ENCODE measurements around the gene CCDC194. TPM values are rescaled to one million over a fixed set of nuclear protein-coding genes. Genes with fewer than 3 reads are reported as not detected.

The CCDC194 gene, protein sequence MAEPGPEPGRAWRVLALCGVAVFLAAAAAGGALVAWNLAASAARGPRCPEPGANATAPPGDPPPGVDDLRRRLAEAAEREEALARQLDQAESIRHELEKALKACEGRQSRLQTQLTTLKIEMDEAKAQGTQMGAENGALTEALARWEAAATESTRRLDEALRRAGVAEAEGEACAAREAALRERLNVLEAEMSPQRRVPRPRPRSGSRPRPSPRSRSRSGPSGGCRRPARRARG
- 0.19 and 0.40 TPM in 2 replicates for total RNA-seq

DNA sequence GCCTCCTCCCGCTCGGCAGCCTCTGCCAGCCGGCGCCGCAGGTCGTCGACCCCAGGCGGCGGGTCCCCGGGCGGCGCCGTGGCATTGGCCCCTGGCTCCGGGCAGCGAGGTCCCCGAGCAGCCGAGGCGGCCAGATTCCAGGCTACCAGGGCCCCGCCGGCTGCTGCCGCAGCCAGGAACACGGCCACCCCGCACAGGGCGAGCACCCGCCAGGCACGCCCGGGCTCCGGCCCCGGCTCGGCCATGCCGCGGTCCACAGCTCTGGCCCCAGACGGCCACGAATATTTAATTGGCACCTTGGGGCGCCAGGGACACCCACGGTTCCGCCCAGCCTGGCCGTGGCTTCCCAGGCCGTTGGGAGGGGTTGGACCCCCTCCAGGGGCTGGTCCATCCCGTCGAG lies at the start of gene CCDC194:
TSS of gene CCDC194 (minus strand) at position 283 of the 400 bp plus-strand sequence. CDS start at position 245, 38 bp downstream.

DNA sequence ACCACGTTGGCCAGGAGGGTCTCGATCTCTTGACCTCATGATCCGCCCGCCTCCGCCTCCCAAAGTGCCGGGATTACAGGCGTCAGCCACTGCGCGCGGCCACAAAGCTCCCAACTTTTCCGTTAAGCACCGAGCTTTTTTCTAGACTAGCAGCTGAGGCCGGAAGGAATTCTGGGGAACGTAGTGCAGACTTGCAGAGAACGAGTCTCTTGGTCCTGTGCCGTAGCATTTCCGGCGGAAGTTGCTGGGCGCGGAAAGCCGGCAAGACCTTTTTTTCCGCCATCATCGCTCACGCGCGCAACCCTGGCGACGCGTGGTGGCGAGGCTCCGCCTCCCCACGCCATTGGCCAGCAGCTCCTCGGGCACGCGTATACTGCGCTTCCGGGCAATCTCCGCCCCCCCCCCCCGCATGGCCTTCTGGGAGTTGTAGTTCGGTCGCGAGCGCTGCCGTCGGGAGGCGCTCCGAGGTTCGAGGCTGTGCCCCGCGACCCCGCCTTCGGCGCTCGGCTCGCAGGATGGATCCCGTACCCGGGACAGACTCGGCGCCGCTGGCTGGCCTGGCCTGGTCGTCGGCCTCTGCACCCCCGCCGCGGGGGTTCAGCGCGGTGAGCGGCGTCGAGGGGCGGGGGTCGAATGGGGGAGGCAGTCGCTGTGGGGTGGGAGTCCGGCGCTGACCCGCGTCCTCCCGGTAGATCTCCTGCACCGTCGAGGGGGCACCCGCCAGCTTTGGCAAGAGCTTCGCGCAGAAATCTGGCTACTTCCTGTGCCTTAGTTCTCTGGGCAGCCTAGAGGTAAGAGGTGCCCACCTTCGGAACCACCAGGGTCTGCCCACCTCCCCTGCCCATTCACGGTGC lies 25.9 kb upstream of the CCDC194 start, which contains the start of gene MVB12A:
TSS of gene MVB12A (plus strand) at position 427 of the 854 bp plus-strand sequence. CDS start at position 516, 89 bp downstream.

DNA sequence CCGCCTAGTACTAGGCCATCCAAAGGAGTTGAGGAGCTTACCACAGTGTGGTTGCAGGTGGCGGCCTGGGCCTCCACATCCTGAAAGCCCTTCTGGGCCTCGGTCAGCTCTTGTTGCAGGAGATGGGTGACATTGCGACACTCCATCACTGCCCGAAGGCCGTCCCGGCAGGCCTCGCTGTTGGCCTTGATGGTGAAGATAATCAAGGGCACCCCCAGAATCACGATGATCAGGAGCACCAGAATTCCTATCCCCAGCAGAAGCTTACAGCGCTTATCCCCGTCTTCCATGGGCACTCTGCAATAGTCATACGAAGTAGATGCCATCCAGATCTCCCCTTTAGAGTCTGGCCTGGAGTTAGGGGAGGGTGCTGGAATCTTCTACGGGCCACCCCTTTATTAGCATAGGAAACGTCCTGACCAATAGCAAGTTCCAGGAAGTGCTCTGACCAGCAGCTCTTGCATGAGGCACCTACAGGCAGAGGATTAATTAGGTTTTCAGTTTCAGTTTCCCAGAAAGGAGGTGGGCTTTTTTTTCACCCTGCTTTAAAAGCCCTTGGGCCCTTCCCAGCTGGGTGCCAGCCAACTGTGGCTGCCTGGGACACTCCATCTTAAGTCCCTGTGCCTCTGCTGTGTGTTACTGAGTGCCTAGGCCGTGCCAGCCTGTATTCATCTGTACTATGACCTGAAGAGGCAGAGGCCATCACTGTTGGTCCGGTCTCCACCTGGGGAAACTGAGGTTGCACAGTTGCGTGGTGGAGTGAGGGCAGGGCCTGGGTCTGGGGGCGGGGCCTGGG lies 11.5 kb upstream of the CCDC194 start, which contains the start of gene BST2:
TSS of gene BST2 (minus strand) at position 381 of the 796 bp plus-strand sequence. CDS start at position 326, 55 bp downstream.

DNA sequence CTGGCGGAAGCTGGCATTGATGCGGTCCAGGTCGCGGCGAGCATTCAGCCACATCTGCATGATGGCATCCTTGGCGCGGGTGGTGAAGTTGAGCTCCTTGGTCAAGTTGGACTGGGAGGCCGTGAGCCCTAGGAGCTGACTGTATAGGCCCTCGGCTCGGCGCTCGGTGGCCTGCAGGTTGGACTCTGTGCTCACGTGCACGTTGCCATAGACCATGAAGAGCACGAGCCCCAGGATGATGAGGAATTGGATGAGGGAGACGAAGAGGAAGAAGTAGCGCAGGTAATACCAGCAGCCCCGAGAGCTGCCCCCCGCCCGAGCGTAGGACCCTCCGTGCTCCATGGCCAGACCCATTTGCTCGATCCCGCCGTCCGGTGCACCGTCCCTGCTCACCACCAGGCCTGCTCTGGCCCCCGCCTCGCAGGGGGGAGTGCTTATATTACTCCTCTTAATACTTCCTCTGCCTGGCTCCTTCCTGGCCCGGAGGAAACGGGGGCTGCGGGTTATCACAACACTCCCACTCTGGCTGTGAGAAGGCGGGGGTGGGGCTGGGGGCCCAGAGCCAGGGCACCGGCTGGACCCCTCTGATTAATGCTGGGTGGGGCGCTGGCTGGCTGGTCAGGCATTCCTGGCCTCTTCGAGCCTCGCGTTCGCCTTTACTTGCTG lies 16.9 kb downstream of the CCDC194 start, which contains the start of gene PLVAP:
TSS of gene PLVAP (minus strand) at position 408 of the 666 bp plus-strand sequence. CDS start at position 354, 54 bp downstream.

Other genes starting within 250 kb of the CCDC194 start
- 25.7 and 26.2 TPM in 2 replicates for gene USE1, start 178.8 kb downstream of the CCDC194 start, total RNA-seq
- gene OCEL1, start 168.0 kb downstream of the CCDC194 start, total RNA-seq: 1.1 and 2.7 TPM in 2 replicates
- gene NR2F6, start 148.3 kb downstream of the CCDC194 start, total RNA-seq: 28.7 and 33.8 TPM in 2 replicates
- 0.13 and 0.25 TPM in 2 replicates for gene USHBP1, start 129.5 kb downstream of the CCDC194 start, total RNA-seq
- gene BABAM1, start 126.8 kb downstream of the CCDC194 start, total RNA-seq: 81.6 and 107 TPM in 2 replicates
- gene ANKLE1, start 112.3 kb downstream of the CCDC194 start, total RNA-seq: 0.13 and 0.19 TPM in 2 replicates
- 8.6 and 8.8 TPM in 2 replicates for gene ABHD8, start 90.8 kb downstream of the CCDC194 start, total RNA-seq
- gene MRPL34, start 88.3 kb downstream of the CCDC194 start, total RNA-seq: 20.7 and 26.9 TPM in 2 replicates
- gene DDA1, start 84.6 kb downstream of the CCDC194 start, total RNA-seq: 36.2 and 39.7 TPM in 2 replicates
- 6.3 and 6.7 TPM in 2 replicates for gene ANO8, start 59.3 kb downstream of the CCDC194 start, total RNA-seq
- 10.6 and 11.1 TPM in 2 replicates for gene GTPBP3, start 56.6 kb downstream of the CCDC194 start, total RNA-seq
- gene PLVAP, start 16.9 kb downstream of the CCDC194 start, total RNA-seq: 0.31 and 0.92 TPM in 2 replicates
- gene BST2, start 11.4 kb upstream of the CCDC194 start, total RNA-seq: 28.2 and 79.7 TPM in 2 replicates
- gene MVB12A, start 25.9 kb upstream of the CCDC194 start, total RNA-seq: 30.6 and 36.4 TPM in 2 replicates
- gene TMEM221, start 54.5 kb upstream of the CCDC194 start, total RNA-seq: under 0.01 TPM in 1 of 2 replicates, not detected in the other
- gene NXNL1, start 66.7 kb upstream of the CCDC194 start, total RNA-seq: not detected in 2 replicates
- gene SLC27A1, start 76.3 kb upstream of the CCDC194 start, total RNA-seq: 22.6 and 22.9 TPM in 2 replicates
- gene PGLS, start 117.5 kb upstream of the CCDC194 start, total RNA-seq: 42.6 and 43.1 TPM in 2 replicates
- 59.1 and 66.6 TPM in 2 replicates for gene COLGALT1, start 161.5 kb upstream of the CCDC194 start, total RNA-seq

Measured in aortic smooth muscle cell (primary cell).